ENCODE data around the gene RFX4.

- TF ChIP-seq CTCF (conservative IDR thresholded peaks at IDR 0.05; ENCODE audit: low read depth, low read length) = no peak
- TF ChIP-seq EZH2 (IDR thresholded peaks at IDR 0.05; ENCODE audit: borderline replicate concordance, low read depth, low read length, poor library complexity, severe bottlenecking) = peak; percentile 91
Measured at GRCh38 chr12:106585521-106586277, 2.9 kb downstream of the RFX4 start.

Measured in A673 (cell line).